Testis (tissue), 2 donors: Measurements from ENCODE around the gene ARFGAP3.

Experiments
- POLR2A ChIP-seq: fragments of 450-650 bp; IDR thresholded peaks from one replicate; pipeline ENCODE4 v1.6.1; 2017; ENCODE audit warnings: antibody characterized with exemption, mild to moderate bottlenecking, moderate library complexity
- TF ChIP-seq, protein P1 (sequence below), 3 experiments: fragments of 450-650 bp in 2 of 3; fragments of 200-600 bp in 1 of 3; sonication (generic) in 1 of 3; IDR thresholded peaks; one replicate each; pipeline ENCODE4 v1.5.1; 2016 to 2019; ENCODE audit warnings: antibody characterized with exemption in 3 of 3, mild to moderate bottlenecking in 2 of 3, moderate library complexity in 1 of 3

DNA sequence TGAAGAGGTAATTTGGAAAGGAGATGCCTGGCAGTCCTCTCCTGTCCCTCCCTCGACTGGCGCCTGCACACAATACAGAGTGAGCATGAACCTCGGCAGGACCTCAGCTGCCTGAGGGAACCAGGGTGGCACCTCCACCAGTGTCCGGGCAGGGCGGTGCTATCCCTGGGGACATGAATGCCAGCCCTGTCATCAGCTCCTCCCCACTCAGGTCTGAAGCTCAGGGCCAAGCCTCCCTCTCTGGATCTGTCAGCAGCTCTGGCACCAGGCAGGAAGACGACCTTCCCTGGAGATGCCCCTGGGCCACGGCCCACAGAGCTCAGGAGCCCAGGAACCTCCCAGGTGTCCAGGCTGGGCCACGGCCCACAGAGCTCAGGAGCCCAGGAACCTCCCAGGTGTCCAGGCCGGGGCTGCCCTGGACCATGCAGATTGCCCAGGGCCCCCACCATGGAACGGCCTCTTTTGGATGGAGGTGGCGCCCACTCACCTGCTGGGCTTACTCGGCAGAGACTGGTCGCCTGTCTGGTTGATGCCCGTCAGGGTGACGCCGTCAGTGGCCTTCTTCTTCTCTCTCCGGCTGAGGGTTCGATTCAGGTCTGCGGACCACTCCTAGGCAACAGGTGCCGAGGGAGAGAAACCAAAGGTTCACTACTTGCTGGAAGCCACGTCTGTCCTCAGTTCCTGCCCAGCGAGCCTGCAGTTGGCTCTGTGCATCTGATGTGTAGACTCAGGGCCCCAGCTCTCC, 21.7 kb upstream of the ARFGAP3 start:
- TF ChIP-seq, protein P1, sequence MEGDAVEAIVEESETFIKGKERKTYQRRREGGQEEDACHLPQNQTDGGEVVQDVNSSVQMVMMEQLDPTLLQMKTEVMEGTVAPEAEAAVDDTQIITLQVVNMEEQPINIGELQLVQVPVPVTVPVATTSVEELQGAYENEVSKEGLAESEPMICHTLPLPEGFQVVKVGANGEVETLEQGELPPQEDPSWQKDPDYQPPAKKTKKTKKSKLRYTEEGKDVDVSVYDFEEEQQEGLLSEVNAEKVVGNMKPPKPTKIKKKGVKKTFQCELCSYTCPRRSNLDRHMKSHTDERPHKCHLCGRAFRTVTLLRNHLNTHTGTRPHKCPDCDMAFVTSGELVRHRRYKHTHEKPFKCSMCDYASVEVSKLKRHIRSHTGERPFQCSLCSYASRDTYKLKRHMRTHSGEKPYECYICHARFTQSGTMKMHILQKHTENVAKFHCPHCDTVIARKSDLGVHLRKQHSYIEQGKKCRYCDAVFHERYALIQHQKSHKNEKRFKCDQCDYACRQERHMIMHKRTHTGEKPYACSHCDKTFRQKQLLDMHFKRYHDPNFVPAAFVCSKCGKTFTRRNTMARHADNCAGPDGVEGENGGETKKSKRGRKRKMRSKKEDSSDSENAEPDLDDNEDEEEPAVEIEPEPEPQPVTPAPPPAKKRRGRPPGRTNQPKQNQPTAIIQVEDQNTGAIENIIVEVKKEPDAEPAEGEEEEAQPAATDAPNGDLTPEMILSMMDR (IDR thresholded peaks at IDR 0.05): no peak
- no peak for TF ChIP-seq POLR2A
